ENCODE data around the gene ANKRD16.
A peak's percentile ranks its signal among the peaks of the same experiment; 100 is the strongest.
"Not testable (repeated sequence)": the region's sequence is repeated elsewhere in the genome, so short reads cannot be mapped to it uniquely, and the experiment has no call there.

ANKRD16 gene

GRCh38 chr10:5873515-5873995, 16.1 kb downstream of the ANKRD16 start:
- DNase-seq (ENCODE audit: low spot score) = peak; percentile 66

- DNase-seq (ENCODE audit: low spot score) = no peak
Observed at GRCh38 chr10:5871596-5871995, 18.1 kb downstream of the ANKRD16 start.

- DNase-seq (ENCODE audit: low spot score) = no peak
Observed at GRCh38 chr10:5869156-5869555, 20.5 kb downstream of the ANKRD16 start.

GRCh38 chr10:5868383-5868782, 21.3 kb downstream of the ANKRD16 start:
- not testable (repeated sequence) for DNase-seq (ENCODE audit: low spot score)

- not testable (repeated sequence) for DNase-seq (ENCODE audit: low spot score)
Observed at GRCh38 chr10:5867091-5867615, 22.5 kb downstream of the ANKRD16 start.

- DNase-seq (ENCODE audit: low spot score) = not testable (repeated sequence)
Observed at GRCh38 chr10:5866451-5867081, 23.1 kb downstream of the ANKRD16 start.

- not testable (repeated sequence) for DNase-seq (ENCODE audit: low spot score)
Observed at GRCh38 chr10:5862981-5863685, 26.6 kb downstream of the ANKRD16 start.

GRCh38 chr10:5862360-5862961, 27.2 kb downstream of the ANKRD16 start:
- no peak for DNase-seq (ENCODE audit: low spot score)

GRCh38 chr10:5860066-5860465, 29.6 kb downstream of the ANKRD16 start:
- DNase-seq (ENCODE audit: low spot score) = no peak

- DNase-seq (ENCODE audit: low spot score) = no peak
Observed at GRCh38 chr10:5858811-5859210, 30.9 kb downstream of the ANKRD16 start.

- no peak for DNase-seq (ENCODE audit: low spot score)
Observed at GRCh38 chr10:5856701-5857004, 33.0 kb downstream of the ANKRD16 start.

- DNase-seq (ENCODE audit: low spot score) = no peak
Observed at GRCh38 chr10:5855979-5856700, 33.6 kb downstream of the ANKRD16 start.

GRCh38 chr10:5854131-5854475, 35.6 kb downstream of the ANKRD16 start:
- DNase-seq (ENCODE audit: low spot score) = no peak

GRCh38 chr10:5846667-5847066, 43.0 kb downstream of the ANKRD16 start:
- DNase-seq (ENCODE audit: low spot score) = not testable (repeated sequence)

- no peak for DNase-seq (ENCODE audit: low spot score)
Observed at GRCh38 chr10:5844345-5845055, 45.2 kb downstream of the ANKRD16 start.

- DNase-seq (ENCODE audit: low spot score) = no peak
Observed at GRCh38 chr10:5843686-5844344, 45.9 kb downstream of the ANKRD16 start.

- DNase-seq (ENCODE audit: low spot score) = no peak
Observed at GRCh38 chr10:5841965-5842364, 47.7 kb downstream of the ANKRD16 start.

- no peak for DNase-seq (ENCODE audit: low spot score)
Observed at GRCh38 chr10:5840314-5841307, 49.1 kb downstream of the ANKRD16 start.

GRCh38 chr10:5836181-5836580, 53.5 kb downstream of the ANKRD16 start:
- not testable (repeated sequence) for DNase-seq (ENCODE audit: low spot score)
